ACHN (cell line): ENCODE measurements around the gene LIN9.

Source experiments
- DNase-seq: peaks from one replicate; pipeline ENCODE4 v3.0.0-alpha.2; 2015
- in situ Hi-C: cut with HindIII; loops from 2 replicates; pipeline ENCODE4 v1.10.0; 2017; ENCODE audit warnings: low sequenced_read_pairs, low pct_ligation_motif_present, low pct_unique_long_range_greater_than_20kb

The LIN9 gene

GRCh38 chr1:226327761-226328162 is 18.8 kb upstream of the LIN9 start:
- no peak for DNase-seq
- in situ Hi-C loops = no loop called here

GRCh38 chr1:226325178-226325577 is 16.2 kb upstream of the LIN9 start:
- DNase-seq = no peak

GRCh38 chr1:226324479-226324878 is 15.5 kb upstream of the LIN9 start:
- in situ Hi-C loops = no loop called here
- no peak for DNase-seq

More at GRCh38 chr1:226325178-226325577, 16.2 kb upstream of the LIN9 start:
- in situ Hi-C loops = no loop called here

- in situ Hi-C loops = no loop called here
- DNase-seq = no peak
These were observed 14.0 kb upstream of the LIN9 start for GRCh38 chr1:226322986-226323385.

- no peak for DNase-seq
- in situ Hi-C loops = no loop called here
These were observed 12.0 kb upstream of the LIN9 start for GRCh38 chr1:226320930-226321329.

- in situ Hi-C loops = no loop called here
These were observed 9.5 kb upstream of the LIN9 start for GRCh38 chr1:226318471-226318870.

GRCh38 chr1:226314055-226314454 is 5.1 kb upstream of the LIN9 start:
- in situ Hi-C loops = no loop called here

More at GRCh38 chr1:226318471-226318870, 9.5 kb upstream of the LIN9 start:
- no peak for DNase-seq

GRCh38 chr1:226312065-226312464 is 3.1 kb upstream of the LIN9 start:
- DNase-seq = no peak
- in situ Hi-C loops = no loop called here

More at GRCh38 chr1:226314055-226314454, 5.1 kb upstream of the LIN9 start:
- DNase-seq = no peak

- in situ Hi-C loops = no loop called here
- no peak for DNase-seq
These were observed 2.4 kb upstream of the LIN9 start for GRCh38 chr1:226311376-226311775.

- DNase-seq = peak; percentile 21
- in situ Hi-C loops = no loop called here
These were observed 1.8 kb upstream of the LIN9 start for GRCh38 chr1:226310637-226311195.

- no peak for DNase-seq
- in situ Hi-C loops = no loop called here
These were observed 1.2 kb upstream of the LIN9 start for GRCh38 chr1:226310245-226310540.

GRCh38 chr1:226309398-226310244 is 657 bp upstream of the LIN9 start:
- peak; percentile 33 for DNase-seq
- in situ Hi-C loops = no loop called here

GRCh38 chr1:226308166-226308722 is 720 bp downstream of the LIN9 start:
- in situ Hi-C loops = no loop called here
- peak; percentile 7 for DNase-seq

- DNase-seq = no peak
- in situ Hi-C loops = no loop called here
These were observed 2.5 kb downstream of the LIN9 start for GRCh38 chr1:226306425-226306824.

GRCh38 chr1:226305184-226305583 is 3.8 kb downstream of the LIN9 start:
- in situ Hi-C loops = no loop called here
- no peak for DNase-seq

- no peak for DNase-seq
These were observed 4.5 kb downstream of the LIN9 start for GRCh38 chr1:226304291-226304955.

GRCh38 chr1:226302731-226303130 is 6.2 kb downstream of the LIN9 start:
- DNase-seq = no peak
- in situ Hi-C loops = no loop called here

More at GRCh38 chr1:226304291-226304955, 4.5 kb downstream of the LIN9 start:
- in situ Hi-C loops = no loop called here

- DNase-seq = no peak
- in situ Hi-C loops = no loop called here
These were observed 12.1 kb downstream of the LIN9 start for GRCh38 chr1:226296911-226297310.

GRCh38 chr1:226293553-226293920 is 15.4 kb downstream of the LIN9 start:
- DNase-seq = no peak
- in situ Hi-C loops = no loop called here
